OCI-LY1 (cell line): Measurements from ENCODE around the gene PRG3.

Experiments used
- H2AFZ ChIP-seq: fragments of 200-600 bp; sonication (generic), shearing (Covaris generic); 2 replicates; pipeline ENCODE4 v1.6.0; 2014; ENCODE audit warnings: antibody characterized with exemption, mild to moderate bottlenecking, low read length
- H3F3A ChIP-seq: fragments of 200-600 bp; sonication (generic), shearing (Covaris generic); 2 replicates; pipeline ENCODE4 v1.6.0; 2014; ENCODE audit warnings: mild to moderate bottlenecking, antibody characterized with exemption, low read length, moderate library complexity; ENCODE audit not compliant: insufficient read depth
- H3K27ac ChIP-seq: fragments of 200-600 bp; sonication (generic); 2 replicates; pipeline ENCODE4 v1.5.1; 2014; ENCODE audit warnings: low read length, mixed run types, mild to moderate bottlenecking, low read depth; ENCODE audit not compliant: poor library complexity, severe bottlenecking
- H3K27me3 ChIP-seq: fragments of 200-600 bp; sonication (generic); 2 replicates; pipeline ENCODE4 v1.6.0; 2014; ENCODE audit warnings: antibody characterized with exemption, mild to moderate bottlenecking, low read length, moderate library complexity; ENCODE audit not compliant: insufficient read depth
- H3K36me3 ChIP-seq: fragments of 200-600 bp; sonication (generic); 2 replicates; pipeline ENCODE4 v1.6.1; 2014; ENCODE audit warnings: mild to moderate bottlenecking, antibody characterized with exemption, low read length, moderate library complexity, mixed read lengths; ENCODE audit not compliant: insufficient read depth
- H3K4me1 ChIP-seq: fragments of 200-600 bp; sonication (generic); 2 replicates; pipeline ENCODE4 v1.5.1; 2014; ENCODE audit warnings: mild to moderate bottlenecking, low read length, moderate library complexity; ENCODE audit not compliant: insufficient read depth, severe bottlenecking
- H3K4me2 ChIP-seq: fragments of 200-600 bp; sonication (generic), shearing (Covaris generic); 2 replicates; pipeline ENCODE4 v1.6.1; 2014; ENCODE audit warnings: low read length
- H3K4me3 ChIP-seq: fragments of 200-600 bp; sonication (generic); 2 replicates; pipeline ENCODE4 v1.5.1; 2014; ENCODE audit warnings: low read length, low read depth, mild to moderate bottlenecking, mixed read lengths; ENCODE audit not compliant: poor library complexity, severe bottlenecking
- H3K79me2 ChIP-seq: fragments of 200-600 bp; shearing (Covaris generic); 2 replicates; pipeline ENCODE4 v1.6.1; 2016; ENCODE audit warnings: mixed run types, low read length, mixed read lengths; ENCODE audit not compliant: insufficient read depth
- H3K9ac ChIP-seq: fragments of 200-600 bp; sonication (generic), shearing (Covaris generic); 2 replicates; pipeline ENCODE4 v1.6.1; 2014; ENCODE audit warnings: mild to moderate bottlenecking, low read length, mixed read lengths
- H3K9me2 ChIP-seq: fragments of 200-600 bp; sonication (generic), shearing (Covaris generic); 2 replicates; pipeline ENCODE4 v1.6.1; 2014; ENCODE audit warnings: low read depth, mild to moderate bottlenecking, low read length, mixed read lengths
- H3K9me3 ChIP-seq: fragments of 200-600 bp; shearing (Covaris generic); 2 replicates; pipeline ENCODE4 v1.6.1; 2014; ENCODE audit warnings: low read length, mixed read lengths
- H4K20me1 ChIP-seq: fragments of 200-600 bp; sonication (generic), shearing (Covaris generic); 2 replicates; pipeline ENCODE4 v1.6.0; 2016; ENCODE audit warnings: mild to moderate bottlenecking, low read length; ENCODE audit not compliant: insufficient read depth
- EZH2 ChIP-seq: fragments of 200-600 bp; sonication (generic), shearing (Covaris generic); IDR thresholded peaks from 2 replicates; pipeline ENCODE4 v1.8.0; 2017; ENCODE audit warnings: borderline replicate concordance, mixed run types, mild to moderate bottlenecking, antibody characterized with exemption, low read length, moderate library complexity, mixed read lengths
- TF ChIP-seq, protein P1 (sequence below): fragments of 200-600 bp; sonication (generic), shearing (Covaris generic); IDR thresholded peaks from 2 replicates; pipeline ENCODE4 v1.5.1; 2017; ENCODE audit warnings: mild to moderate bottlenecking, antibody characterized with exemption, low read length, moderate library complexity, mixed read lengths

The PRG3 gene

GRCh38 chr11:57336111-57336666 lies 44.8 kb downstream of the PRG3 start:
- Histone ChIP-seq H3K9me2 (no peaks in the 10 kb centered on the region), H3K4me1 (peaks cover 20% of the 10 kb centered on the region), H3K9ac (peak overlapping the region; percentile 98), H3K36me3 (peaks cover 38% of the 10 kb centered on the region), H3K27me3 (no peaks in the 10 kb centered on the region), H3K4me3 (peak overlapping the region; percentile 97), H3K79me2 (peaks cover 24% of the 10 kb centered on the region), H3K9me3 (no peaks in the 10 kb centered on the region), H3K27ac (no peak overlapping the region), H4K20me1 (no peaks in the 10 kb centered on the region), H3K4me2 (peak overlapping the region; percentile 98), H2AFZ (peak overlapping the region; percentile 90; the same call in 1 of the 2 replicates), H3F3A (no peaks in the 10 kb centered on the region)
- TF ChIP-seq, protein P1, sequence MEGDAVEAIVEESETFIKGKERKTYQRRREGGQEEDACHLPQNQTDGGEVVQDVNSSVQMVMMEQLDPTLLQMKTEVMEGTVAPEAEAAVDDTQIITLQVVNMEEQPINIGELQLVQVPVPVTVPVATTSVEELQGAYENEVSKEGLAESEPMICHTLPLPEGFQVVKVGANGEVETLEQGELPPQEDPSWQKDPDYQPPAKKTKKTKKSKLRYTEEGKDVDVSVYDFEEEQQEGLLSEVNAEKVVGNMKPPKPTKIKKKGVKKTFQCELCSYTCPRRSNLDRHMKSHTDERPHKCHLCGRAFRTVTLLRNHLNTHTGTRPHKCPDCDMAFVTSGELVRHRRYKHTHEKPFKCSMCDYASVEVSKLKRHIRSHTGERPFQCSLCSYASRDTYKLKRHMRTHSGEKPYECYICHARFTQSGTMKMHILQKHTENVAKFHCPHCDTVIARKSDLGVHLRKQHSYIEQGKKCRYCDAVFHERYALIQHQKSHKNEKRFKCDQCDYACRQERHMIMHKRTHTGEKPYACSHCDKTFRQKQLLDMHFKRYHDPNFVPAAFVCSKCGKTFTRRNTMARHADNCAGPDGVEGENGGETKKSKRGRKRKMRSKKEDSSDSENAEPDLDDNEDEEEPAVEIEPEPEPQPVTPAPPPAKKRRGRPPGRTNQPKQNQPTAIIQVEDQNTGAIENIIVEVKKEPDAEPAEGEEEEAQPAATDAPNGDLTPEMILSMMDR = no peak
- TF ChIP-seq EZH2 = no peak

GRCh38 chr11:57335343-57336110 lies 45.4 kb downstream of the PRG3 start, which contains the start of gene SSRP1:
Gene SSRP1, minus strand, starts transcription at chr11:57335892. Its CDS starts 771 bp downstream, at chr11:57335121.
- Histone ChIP-seq H3K36me3 (peaks cover 44% of the 10 kb centered on the region), H3K9me2 (no peaks in the 10 kb centered on the region), H3K4me2 (peak within 1 kb of the TSS; percentile 98), H3K4me1 (peaks cover 20% of the 10 kb centered on the region), H3K79me2 (peaks cover 24% of the 10 kb centered on the region), H4K20me1 (no peaks in the 10 kb centered on the region), H2AFZ (peak within 1 kb of the TSS; percentile 90; the same call in 1 of the 2 replicates), H3F3A (no peaks in the 10 kb centered on the region), H3K27me3 (no peaks in the 10 kb centered on the region), H3K9ac (peak within 1 kb of the TSS; percentile 98), H3K27ac (peak within 1 kb of the TSS; percentile 34), H3K9me3 (no peaks in the 10 kb centered on the region), H3K4me3 (peak within 1 kb of the TSS; percentile 97)
- TF ChIP-seq EZH2 = no peak
- TF ChIP-seq, protein P1 = peak; percentile 15; the same call in 1 of the 2 replicates

DNA sequence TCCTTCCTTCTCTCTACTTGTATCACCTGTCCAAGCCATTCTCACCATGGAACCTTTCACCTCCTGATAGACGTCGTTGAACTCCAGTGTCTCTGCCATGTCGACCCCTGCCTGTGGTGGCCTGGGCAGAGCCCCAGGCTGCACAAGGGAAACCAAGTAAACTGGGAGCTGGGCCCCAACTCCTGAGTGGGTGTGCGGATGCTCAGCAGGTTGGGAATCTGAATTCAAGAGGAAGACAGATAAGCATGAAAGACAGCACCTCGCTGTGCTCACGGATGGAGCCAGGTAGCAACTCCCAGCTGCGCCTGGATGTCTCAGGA lies 46.0 kb downstream of the PRG3 start:
- Histone ChIP-seq H3K9me2 (no peaks in the 10 kb centered on the region), H3K4me3 (peak overlapping the region; percentile 97), H3K4me2 (peak overlapping the region; percentile 98), H3K4me1 (peaks cover 20% of the 10 kb centered on the region), H3K9me3 (no peaks in the 10 kb centered on the region), H3K27ac (peak overlapping the region; percentile 34), H3K79me2 (peaks cover 24% of the 10 kb centered on the region), H2AFZ (no peak overlapping the region), H3F3A (no peaks in the 10 kb centered on the region), H4K20me1 (no peaks in the 10 kb centered on the region), H3K27me3 (no peaks in the 10 kb centered on the region), H3K36me3 (peaks cover 50% of the 10 kb centered on the region), H3K9ac (peak overlapping the region; percentile 98)
- TF ChIP-seq, protein P1 = no peak
- TF ChIP-seq EZH2 = no peak
